Vagina (tissue), 2 donors: ENCODE results near the gene TTC7B.

Source experiments
- POLR2AphosphoS5 ChIP-seq, 2 donors: sonication (generic); formaldehyde crosslinking; IDR thresholded peaks; one replicate each; pipeline ENCODE4 v1.9.0; 2017; ENCODE audit warnings: antibody characterized with exemption in 2 of 2, mild to moderate bottlenecking in 2 of 2, low read depth in 1 of 2; ENCODE audit not compliant: insufficient read depth in 1 of 2
- TF ChIP-seq, protein P1 (sequence below), 3 experiments: fragments of 450-650 bp in 2 of 3; fragments of 200-600 bp in 1 of 3; sonication (generic) in 1 of 3; IDR thresholded peaks; one replicate each; pipeline ENCODE4 v1.5.1; 2017 to 2019; ENCODE audit warnings: antibody characterized with exemption in 3 of 3, mild to moderate bottlenecking in 2 of 3, moderate library complexity in 2 of 3

- no peak for TF ChIP-seq POLR2AphosphoS5 (IDR thresholded peaks at IDR 0.05; ENCODE audit: insufficient read depth in 1 of 2, low read depth in 1 of 2)
- TF ChIP-seq, protein P1, sequence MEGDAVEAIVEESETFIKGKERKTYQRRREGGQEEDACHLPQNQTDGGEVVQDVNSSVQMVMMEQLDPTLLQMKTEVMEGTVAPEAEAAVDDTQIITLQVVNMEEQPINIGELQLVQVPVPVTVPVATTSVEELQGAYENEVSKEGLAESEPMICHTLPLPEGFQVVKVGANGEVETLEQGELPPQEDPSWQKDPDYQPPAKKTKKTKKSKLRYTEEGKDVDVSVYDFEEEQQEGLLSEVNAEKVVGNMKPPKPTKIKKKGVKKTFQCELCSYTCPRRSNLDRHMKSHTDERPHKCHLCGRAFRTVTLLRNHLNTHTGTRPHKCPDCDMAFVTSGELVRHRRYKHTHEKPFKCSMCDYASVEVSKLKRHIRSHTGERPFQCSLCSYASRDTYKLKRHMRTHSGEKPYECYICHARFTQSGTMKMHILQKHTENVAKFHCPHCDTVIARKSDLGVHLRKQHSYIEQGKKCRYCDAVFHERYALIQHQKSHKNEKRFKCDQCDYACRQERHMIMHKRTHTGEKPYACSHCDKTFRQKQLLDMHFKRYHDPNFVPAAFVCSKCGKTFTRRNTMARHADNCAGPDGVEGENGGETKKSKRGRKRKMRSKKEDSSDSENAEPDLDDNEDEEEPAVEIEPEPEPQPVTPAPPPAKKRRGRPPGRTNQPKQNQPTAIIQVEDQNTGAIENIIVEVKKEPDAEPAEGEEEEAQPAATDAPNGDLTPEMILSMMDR (IDR thresholded peaks at IDR 0.05): no peak
Measured at GRCh38 chr14:90569201-90569600, 247.0 kb downstream of the TTC7B start.
